ENCODE measurements around the gene DNAJB5. TPM values are rescaled to one million over a fixed set of nuclear protein-coding genes. Genes with fewer than 3 reads are reported as not detected.
"Not testable (repeated sequence)": the region's sequence is repeated elsewhere in the genome, so short reads cannot be mapped to it uniquely, and the experiment has no call there.

The DNAJB5 gene
- total and polyA plus RNA-seq, 2 donors (not counting 1 experiment from before 2014, with no cell fraction given): 8.1 to 9.9 TPM

DNA sequence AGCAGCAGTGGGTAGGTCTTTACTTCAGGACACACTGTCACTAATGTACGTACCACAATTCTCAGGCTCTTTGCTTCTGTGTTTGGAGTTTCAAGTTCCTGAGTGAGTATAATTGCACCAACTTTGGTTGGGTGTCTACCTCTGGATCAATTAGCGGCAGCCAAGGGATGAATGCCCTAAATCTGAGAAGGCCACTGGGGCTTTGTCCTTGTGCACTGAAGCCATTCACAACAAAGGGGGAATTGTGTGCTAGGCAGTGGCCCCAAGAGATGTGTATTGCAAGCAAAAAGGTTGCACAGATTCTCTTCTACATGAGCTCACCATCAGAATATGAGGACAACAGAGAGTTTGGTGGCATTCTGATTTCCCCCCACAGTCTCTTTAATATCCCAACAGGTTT, 35.3 kb upstream of the DNAJB5 start:
- Histone ChIP-seq H3K9ac (ENCODE audit: insufficient read depth, low read length) (no peak overlapping the region), H4K20me1 (ENCODE audit: control insufficient read depth, extremely low read depth, insufficient read depth, low read length) (no peaks in the 10 kb centered on the region), H3K79me2 (ENCODE audit: control insufficient read depth, insufficient read depth, low read length) (no peaks in the 10 kb centered on the region), H3K4me3 (replicated peaks in 1 of 4; ENCODE audit: control extremely low read depth in 1 of 4, insufficient read depth in 1 of 4, low read depth in 3 of 4, low read length in 4 of 4) (no peak overlapping the region), H3K4me1 (ENCODE audit: control insufficient read depth, extremely low read depth, insufficient read depth, low read length) (no peaks in the 10 kb centered on the region), H3K36me3 (ENCODE audit: control insufficient read depth, insufficient read depth, low read length) (no peaks in the 10 kb centered on the region), H3K27me3 (ENCODE audit: control insufficient read depth, insufficient read depth, low read length) (peaks cover 31% of the 10 kb centered on the region), H2AFZ (ENCODE audit: low read length) (no peak overlapping the region), H3K4me2 (ENCODE audit: extremely low read depth, insufficient read depth, low read length) (no peak overlapping the region), H3K27ac (ENCODE audit: insufficient read depth, low read length) (no peak overlapping the region), H3K9me3 (ENCODE audit: control insufficient read depth, insufficient read depth, low read depth, low read length) (no peaks in the 10 kb centered on the region)
- no peak for TF ChIP-seq EZH2 (IDR thresholded peaks at IDR 0.05; ENCODE audit: low read length, missing control alignments)
- TF ChIP-seq, protein P1, sequence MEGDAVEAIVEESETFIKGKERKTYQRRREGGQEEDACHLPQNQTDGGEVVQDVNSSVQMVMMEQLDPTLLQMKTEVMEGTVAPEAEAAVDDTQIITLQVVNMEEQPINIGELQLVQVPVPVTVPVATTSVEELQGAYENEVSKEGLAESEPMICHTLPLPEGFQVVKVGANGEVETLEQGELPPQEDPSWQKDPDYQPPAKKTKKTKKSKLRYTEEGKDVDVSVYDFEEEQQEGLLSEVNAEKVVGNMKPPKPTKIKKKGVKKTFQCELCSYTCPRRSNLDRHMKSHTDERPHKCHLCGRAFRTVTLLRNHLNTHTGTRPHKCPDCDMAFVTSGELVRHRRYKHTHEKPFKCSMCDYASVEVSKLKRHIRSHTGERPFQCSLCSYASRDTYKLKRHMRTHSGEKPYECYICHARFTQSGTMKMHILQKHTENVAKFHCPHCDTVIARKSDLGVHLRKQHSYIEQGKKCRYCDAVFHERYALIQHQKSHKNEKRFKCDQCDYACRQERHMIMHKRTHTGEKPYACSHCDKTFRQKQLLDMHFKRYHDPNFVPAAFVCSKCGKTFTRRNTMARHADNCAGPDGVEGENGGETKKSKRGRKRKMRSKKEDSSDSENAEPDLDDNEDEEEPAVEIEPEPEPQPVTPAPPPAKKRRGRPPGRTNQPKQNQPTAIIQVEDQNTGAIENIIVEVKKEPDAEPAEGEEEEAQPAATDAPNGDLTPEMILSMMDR (conservative IDR thresholded peaks at IDR 0.05 in 1 of 2, IDR thresholded peaks at IDR 0.05 in 1 of 2; ENCODE audit: low read depth in 1 of 2, low read length in 2 of 2): no peak
- no peak for DNase-seq (ENCODE audit: low read depth in 2 of 2)

DNA sequence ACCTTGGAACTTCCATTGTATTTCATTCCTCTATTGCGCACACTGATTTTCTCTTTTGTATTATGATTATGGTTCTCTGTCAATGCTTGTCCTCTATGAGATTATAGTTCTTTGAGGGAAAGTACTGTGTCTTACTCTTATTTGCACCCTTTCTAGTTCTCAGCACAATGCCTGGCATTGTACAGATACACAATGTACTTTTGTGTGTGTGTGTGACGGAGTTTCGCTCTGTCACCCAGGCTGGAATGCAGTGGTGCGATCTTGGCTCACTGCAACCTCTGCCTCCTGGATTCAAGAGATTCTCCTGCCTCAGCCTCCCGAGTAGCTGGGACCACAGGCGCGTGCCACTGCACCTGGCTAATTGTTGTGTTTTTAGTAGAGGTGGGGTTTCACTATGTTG, 33.5 kb upstream of the DNAJB5 start:
- not testable (repeated sequence) for H2AFZ ChIP-seq (ENCODE audit: low read length); H3K9me3 ChIP-seq (ENCODE audit: control insufficient read depth, insufficient read depth, low read depth, low read length); H3K4me2 ChIP-seq (ENCODE audit: extremely low read depth, insufficient read depth, low read length); H3K4me3 ChIP-seq (replicated peaks in 1 of 4; ENCODE audit: control extremely low read depth in 1 of 4, insufficient read depth in 1 of 4, low read depth in 3 of 4, low read length in 4 of 4); H3K9ac ChIP-seq (ENCODE audit: insufficient read depth, low read length); H3K79me2 ChIP-seq (ENCODE audit: control insufficient read depth, insufficient read depth, low read length); H3K36me3 ChIP-seq (ENCODE audit: control insufficient read depth, insufficient read depth, low read length); DNase-seq (ENCODE audit: low read depth in 2 of 2); H3K27ac ChIP-seq (ENCODE audit: insufficient read depth, low read length); H4K20me1 ChIP-seq (ENCODE audit: control insufficient read depth, extremely low read depth, insufficient read depth, low read length); H3K4me1 ChIP-seq (ENCODE audit: control insufficient read depth, extremely low read depth, insufficient read depth, low read length)
- H3K27me3 ChIP-seq (ENCODE audit: control insufficient read depth, insufficient read depth, low read length): peaks cover 46% of the 10 kb centered on the region

DNA sequence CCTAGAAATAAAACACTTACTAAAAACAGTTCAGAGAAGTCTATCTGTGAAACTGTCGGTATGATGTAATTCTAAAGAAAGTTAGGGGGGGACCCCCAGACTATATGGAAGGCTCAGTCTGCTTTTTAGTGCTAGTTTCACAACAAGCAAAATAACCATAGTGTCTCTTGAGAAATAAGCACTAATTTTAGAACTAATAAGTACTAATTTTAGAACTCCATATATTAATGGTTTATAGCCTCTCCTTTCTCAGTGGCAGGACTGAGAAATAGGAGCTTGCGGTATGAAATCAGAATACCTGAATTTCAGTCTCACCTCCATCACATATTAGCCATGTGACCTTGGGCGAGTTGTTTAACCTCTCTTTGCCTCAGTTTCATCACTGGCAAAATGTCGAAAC, 32.9 kb upstream of the DNAJB5 start:
- Histone ChIP-seq H3K4me2 (ENCODE audit: extremely low read depth, insufficient read depth, low read length) (no peak overlapping the region), H3K79me2 (ENCODE audit: control insufficient read depth, insufficient read depth, low read length) (no peaks in the 10 kb centered on the region), H4K20me1 (ENCODE audit: control insufficient read depth, extremely low read depth, insufficient read depth, low read length) (no peaks in the 10 kb centered on the region), H3K4me1 (ENCODE audit: control insufficient read depth, extremely low read depth, insufficient read depth, low read length) (no peaks in the 10 kb centered on the region), H3K9ac (ENCODE audit: insufficient read depth, low read length) (no peak overlapping the region), H3K9me3 (ENCODE audit: control insufficient read depth, insufficient read depth, low read depth, low read length) (no peaks in the 10 kb centered on the region), H3K27me3 (ENCODE audit: control insufficient read depth, insufficient read depth, low read length) (peaks cover 52% of the 10 kb centered on the region), H3K4me3 (replicated peaks in 1 of 4; ENCODE audit: control extremely low read depth in 1 of 4, insufficient read depth in 1 of 4, low read depth in 3 of 4, low read length in 4 of 4) (no peak overlapping the region), H3K27ac (ENCODE audit: insufficient read depth, low read length) (no peak overlapping the region), H2AFZ (ENCODE audit: low read length) (no peak overlapping the region), H3K36me3 (ENCODE audit: control insufficient read depth, insufficient read depth, low read length) (no peaks in the 10 kb centered on the region)
- TF ChIP-seq, protein P1 (conservative IDR thresholded peaks at IDR 0.05 in 1 of 2, IDR thresholded peaks at IDR 0.05 in 1 of 2; ENCODE audit: low read depth in 1 of 2, low read length in 2 of 2): no peak
- no peak for TF ChIP-seq EZH2 (IDR thresholded peaks at IDR 0.05; ENCODE audit: low read length, missing control alignments)
- no peak for DNase-seq (ENCODE audit: low read depth in 2 of 2)

Data from fibroblast of lung (primary cell).